HG03439 (cell line): ENCODE results near the gene ONECUT2.
A peak's percentile ranks its signal among the peaks of the same experiment; 100 is the strongest.
"Not testable (repeated sequence)": the region's sequence is repeated elsewhere in the genome, so short reads cannot be mapped to it uniquely, and the experiment has no call there.

ENCODE experiments used
- ATAC-seq: cut with Tn5 transposase; IDR thresholded peaks from one replicate; pipeline ENCODE4 v1.9.1; 2021; ENCODE audit warnings: mild to moderate bottlenecking, moderate library complexity; ENCODE audit not compliant: unreplicated experiment

The ONECUT2 gene

DNA sequence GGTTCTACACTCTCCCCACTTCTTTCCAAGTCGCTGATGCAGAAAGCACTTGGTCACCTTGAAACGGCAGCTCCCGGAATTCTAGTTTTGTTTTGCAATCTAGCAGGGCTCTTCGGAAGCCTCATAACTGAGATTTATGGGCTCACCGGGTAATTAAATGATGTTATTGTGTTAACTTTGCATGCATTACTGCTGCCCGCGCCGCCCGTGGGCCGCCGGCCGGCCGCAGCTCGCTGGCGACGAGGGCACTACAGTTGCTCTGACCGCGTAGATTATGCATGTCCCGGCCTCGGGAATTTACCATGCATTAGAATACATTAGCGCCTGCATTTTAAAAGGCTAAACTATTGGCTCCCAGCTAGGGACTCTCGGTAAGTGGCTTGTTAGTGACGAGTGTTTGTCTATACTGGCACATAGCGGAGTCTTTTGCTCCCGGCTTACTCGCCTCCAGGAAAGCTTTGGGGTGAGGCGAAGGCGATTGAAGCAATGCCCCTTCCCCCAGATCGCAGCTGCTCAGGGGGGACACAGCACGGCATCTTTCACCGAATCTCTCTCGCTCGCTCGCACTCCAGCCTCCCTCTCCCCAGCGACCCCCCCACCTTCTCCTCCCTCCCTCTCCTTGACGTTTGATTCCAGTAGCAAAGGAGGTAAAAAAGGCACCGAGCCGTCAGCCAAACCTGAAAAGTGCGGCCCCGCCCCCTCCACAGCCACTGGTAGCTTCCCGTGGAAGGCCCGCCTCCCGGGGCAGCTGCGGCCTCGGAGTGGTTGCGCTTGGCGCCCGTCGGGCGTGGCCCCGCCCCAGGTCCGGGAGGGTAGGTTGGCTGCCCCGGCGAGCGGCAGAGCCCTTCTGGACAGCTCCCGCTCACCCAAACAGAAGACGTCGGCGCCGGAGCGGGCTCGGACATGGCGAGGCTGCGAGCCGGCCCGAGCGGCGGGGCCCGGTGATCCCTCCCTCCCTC lies at the start of gene ONECUT2:
Gene ONECUT2, plus strand, starts transcription at position 839 of the 959 bp plus-strand sequence. CDS start 343 bp downstream, outside the sequence.
- ATAC-seq: peak; percentile 93

DNA sequence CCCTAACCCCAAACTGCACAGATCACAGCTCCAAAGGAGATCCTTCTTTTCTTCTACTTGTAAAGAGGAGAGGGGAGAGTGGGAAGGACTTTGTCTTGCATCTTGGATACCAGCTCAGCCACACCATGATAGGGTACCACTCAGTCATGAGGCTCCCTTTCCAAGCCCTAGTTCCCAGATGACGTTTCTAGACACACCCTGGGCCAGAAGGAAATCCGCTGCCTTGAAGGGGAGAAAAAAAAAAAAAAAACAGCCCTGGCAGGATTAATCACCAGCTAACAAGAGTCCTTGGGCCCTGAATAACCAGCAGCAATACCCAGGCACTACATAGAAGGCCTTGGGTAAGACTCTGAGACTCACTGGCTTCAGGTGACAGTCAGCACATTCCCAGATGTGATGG lies 45.9 kb upstream of the ONECUT2 start:
- no peak for ATAC-seq

DNA sequence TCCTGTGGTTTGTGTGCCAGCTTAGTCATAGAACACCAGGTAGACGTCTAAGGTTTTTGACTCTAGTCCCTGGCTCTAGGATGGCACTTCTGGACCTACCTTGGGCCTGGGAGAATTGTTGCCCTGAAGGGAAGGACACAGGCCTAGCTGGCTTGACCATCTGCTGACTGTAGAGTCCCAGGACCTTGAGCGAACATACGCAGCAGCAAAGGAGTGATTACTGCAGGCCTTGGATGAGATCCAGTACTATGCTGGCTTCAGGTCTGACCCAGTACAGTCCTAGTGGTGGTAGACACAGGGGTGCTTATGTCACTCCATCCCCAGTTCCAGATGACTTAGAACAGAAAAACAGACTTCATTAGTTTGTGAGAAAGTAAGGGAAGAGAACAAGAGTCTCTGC lies 45.1 kb upstream of the ONECUT2 start:
- ATAC-seq: no peak

DNA sequence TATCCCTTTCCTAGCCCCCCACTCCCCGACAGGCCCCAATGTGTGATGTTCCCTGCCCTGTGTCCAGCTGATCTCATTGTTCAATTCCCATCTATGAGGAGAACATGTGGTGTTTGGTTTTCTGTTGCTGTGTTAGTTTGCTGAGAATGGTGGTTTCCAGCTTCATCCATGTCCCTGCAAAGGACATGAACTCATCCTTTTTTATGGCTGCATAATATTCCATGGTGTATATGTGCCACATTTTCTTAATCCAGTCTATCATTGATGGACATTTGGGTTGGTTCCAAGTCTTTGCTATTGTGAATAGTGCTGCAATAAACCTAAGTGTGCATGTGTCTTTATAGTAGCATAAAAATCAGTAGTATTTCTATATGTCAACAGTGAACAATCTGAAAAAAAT lies 40.4 kb upstream of the ONECUT2 start:
- ATAC-seq: not testable (repeated sequence)

DNA sequence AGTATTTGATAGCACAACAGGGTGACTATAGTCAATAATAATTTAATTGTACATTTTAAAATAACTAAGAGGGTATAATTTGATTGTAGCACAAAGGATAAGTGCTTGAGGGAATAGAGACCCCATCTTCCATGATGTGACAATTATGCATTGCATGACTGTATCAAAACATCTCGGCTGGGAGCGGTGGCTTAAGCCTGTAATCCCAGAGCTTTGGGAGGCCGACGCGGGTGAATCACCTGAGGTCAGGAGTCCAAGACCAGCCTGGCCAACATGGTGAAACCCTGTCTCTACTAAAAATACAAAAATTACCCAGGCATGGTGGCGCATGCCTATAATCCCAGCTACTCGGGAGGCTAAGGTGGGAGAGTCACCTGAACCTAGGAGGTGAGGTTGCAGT lies 38.3 kb upstream of the ONECUT2 start:
- not testable (repeated sequence) for ATAC-seq

DNA sequence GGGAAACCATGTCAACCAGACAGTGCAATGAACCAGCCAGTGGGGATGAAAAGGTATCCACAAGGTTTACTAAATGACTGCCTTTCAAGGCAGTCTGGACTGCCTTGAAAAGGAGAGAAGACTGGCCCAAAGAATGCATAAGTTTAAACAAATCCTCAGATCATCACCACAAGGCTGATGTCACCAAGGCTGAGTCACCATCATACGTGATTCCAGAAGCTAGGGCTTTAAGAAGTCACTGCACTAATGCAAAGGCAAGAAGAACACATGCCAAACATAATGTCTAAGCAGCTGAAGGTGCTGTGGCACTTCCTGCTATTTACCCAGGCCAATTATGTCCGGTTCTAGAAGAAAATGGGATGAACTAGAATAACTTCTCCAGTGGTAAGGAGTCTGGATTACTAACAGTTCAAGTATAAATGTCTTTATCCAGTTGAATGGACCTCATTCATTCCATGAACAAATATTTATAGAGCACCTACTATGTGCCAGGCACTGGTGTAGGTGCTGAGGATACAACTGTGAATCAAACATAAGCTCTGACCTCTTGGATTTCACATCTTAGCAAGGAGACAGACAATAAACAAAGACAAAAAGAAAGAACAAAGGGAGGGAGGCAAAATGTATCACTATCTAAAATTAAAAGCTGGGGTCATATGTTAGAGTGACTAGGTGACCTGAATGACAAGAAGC lies 37.6 kb upstream of the ONECUT2 start:
- no peak for ATAC-seq

DNA sequence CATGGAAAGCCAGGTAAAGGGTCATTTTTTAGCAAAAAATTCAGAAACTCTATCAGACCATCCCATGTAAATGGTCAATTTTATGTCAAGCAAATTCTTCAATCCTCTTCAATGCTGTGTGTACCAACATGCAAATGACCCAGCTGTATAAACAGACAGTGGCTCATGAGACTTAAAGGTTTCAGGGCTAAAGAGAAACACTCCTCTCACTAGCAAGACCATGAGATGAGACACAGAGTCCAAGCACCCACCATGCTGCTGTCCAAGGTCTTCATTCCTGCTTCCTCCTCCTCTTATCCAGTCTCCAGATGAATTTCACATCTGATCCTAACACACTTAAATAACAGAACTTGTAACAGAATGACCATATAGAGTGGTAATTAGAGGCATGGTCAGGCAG lies 30.8 kb upstream of the ONECUT2 start:
- ATAC-seq: no peak

DNA sequence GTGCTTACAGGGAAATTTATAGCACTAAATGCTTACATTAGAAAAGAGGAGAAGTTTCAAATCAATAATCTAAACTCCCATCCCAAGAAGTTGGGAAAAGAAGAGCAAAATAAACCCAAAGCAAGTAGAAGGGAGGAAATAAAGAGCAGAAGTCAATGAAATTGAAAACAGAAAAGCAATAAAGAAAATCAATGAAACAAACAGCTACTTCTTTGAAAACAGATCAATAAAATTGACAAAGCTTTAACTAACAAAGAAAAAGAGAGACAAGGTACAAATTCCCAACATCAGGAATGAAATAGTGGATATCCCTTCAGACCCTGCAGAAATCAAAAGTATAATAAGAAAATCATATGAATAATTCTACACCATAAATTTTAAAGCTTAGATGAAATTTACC lies 25.5 kb upstream of the ONECUT2 start:
- ATAC-seq: no peak

DNA sequence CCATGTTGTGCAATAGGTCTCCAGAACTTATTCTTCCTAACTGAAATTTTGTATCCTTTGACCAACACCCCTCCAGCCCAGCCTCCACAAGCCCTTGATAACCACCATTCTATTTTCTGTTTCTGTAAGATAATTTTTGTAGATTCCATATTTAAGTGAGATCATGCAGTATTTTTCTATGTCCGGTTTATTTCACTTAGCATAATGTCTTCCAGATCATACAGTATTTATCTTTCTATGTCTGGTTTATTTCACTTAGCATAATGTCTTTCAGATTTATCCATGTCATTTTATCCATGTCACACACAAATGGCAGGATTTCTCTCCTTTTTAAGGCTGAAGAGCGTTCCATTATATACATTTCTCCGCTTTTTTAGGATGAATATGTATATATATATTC lies 24.4 kb upstream of the ONECUT2 start:
- no peak for ATAC-seq

DNA sequence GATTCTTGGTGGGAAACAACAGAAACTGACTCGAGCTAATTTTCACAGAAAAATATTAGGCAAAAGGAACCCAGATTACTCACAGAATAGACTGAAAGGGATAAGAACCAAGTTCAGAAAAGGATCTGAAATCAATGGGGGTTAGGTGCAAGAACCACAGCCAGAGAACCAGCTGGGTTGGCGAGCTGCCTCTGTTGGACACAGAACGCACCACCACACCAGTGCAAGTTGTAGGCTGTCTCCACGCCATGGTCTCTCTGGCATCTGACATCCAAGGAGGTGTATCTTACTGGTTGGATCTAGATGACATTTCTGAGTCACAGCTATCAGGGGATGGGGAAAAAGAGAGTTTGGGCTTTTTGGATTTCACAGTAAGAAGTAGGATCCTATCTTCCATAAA lies 18.6 kb upstream of the ONECUT2 start:
- ATAC-seq: no peak

DNA sequence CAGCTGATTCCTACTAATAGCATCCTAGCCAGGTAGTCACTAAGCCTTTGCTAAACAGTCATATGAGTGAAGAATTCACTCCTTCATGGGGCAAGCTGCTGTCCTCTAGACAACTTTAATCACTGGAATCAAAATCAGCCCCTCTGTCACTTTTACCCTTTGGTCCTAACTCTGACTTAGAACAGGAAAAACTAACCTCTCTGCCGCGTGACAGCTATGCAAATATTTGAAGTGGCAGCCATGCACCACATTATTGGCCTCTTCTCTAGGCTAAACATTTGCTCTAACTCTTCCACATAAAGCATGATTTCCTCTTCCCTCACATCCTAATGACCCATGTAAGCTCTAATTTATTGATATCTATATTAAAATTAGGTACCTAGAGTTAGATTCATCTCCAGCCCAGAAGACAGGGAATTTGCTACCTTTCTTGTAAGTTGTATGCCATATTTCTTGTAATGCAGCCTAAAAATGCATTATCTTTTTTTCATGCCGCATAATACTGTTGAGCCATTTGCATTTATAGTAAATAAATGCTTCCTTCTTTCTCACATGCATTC lies 12.8 kb upstream of the ONECUT2 start:
- ATAC-seq: no peak

DNA sequence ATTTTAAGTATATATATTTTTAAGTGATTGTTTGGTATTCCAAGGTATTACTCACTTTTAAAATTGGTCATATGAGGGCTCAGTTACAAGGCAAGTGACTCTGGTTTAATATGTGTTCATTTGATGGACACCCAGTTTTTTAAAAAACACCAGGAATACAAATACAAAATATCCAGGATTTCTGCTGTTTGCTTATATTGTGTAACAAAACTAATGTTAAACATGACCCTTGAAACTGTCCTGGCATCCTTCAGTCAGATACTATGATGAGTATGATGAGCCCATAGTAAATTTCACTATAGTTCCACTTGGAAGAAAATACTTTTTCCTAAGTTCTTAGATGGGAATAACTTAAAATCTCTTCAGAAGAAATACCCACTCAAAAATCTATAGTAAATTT lies 11.4 kb upstream of the ONECUT2 start:
- ATAC-seq: no peak

DNA sequence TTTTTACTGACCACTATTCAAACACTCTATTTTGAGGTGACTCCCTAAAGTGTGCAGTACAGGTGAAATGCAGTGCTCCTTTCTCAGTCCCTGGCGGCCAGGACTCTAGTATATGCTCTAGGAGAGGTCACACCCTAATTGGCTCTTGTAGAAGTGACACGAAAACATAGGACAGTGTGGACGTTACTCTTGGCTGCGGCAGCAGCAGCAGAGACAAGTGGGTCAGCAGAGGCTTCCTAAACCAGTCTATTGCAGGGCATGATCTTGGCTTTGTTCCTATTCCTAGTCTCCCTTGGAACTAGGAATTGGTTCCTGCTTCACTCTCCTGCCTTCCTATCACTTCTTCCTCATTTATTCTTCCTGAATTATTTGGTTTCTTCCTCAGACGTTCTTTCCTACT lies 10.1 kb upstream of the ONECUT2 start:
- ATAC-seq: no peak

DNA sequence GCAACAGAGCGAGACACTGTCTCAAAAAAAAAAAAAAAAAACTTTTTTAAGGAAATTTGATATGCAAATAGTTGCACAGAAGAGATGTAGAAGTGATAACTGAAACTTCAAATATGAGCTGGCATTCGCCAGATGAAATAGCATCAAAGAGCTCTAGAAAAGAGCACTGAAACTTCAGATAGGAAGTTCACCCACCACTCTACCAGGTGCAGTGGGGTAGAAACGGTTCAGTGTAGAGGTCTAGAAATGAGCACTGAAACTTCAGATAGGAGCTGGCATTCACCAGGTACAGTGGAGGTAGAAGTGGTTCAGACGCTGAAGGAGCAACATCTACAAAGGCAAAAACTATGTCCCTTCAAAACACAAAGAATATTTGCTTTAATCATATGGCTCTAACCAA lies 9.0 kb upstream of the ONECUT2 start:
- ATAC-seq: no peak

DNA sequence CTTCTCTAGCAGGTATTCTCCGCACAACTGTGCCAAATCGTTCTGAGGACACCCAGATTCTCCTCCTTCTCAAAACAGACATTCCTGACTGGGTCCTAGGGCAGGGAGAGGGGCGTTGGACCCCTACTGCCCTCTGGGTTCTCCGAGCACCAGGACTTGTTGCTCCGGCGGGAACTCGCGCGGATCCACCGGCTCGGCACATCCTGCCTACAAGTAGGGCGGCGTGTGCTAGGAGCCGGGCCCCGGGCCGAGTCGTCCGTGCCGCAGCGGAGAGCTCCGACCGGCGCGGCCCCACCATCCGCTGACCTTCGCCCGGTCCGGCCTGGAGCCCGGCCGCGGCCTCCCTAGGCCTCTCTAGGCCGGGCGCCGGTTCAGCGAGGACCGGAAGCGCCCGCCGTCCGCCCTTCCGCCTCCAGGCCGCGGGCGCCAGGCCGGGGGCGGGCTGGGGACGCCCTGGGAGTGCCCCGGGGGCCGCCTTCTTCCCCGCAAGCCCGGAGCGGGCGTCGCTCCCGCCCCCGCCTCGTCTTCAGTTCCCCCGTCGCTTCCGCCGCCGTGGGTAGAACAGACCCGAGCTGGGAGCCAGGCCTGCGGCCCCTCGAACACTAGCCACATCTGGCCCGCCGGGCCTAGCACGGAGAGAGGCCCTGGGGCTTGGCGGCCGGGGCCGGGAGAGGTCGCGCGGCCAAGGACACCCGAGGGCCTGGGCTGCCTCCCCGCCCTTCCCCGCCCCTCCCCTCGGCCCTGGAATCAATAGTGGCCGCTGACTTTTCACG lies 7.6 kb upstream of the ONECUT2 start:
- ATAC-seq: no peak

DNA sequence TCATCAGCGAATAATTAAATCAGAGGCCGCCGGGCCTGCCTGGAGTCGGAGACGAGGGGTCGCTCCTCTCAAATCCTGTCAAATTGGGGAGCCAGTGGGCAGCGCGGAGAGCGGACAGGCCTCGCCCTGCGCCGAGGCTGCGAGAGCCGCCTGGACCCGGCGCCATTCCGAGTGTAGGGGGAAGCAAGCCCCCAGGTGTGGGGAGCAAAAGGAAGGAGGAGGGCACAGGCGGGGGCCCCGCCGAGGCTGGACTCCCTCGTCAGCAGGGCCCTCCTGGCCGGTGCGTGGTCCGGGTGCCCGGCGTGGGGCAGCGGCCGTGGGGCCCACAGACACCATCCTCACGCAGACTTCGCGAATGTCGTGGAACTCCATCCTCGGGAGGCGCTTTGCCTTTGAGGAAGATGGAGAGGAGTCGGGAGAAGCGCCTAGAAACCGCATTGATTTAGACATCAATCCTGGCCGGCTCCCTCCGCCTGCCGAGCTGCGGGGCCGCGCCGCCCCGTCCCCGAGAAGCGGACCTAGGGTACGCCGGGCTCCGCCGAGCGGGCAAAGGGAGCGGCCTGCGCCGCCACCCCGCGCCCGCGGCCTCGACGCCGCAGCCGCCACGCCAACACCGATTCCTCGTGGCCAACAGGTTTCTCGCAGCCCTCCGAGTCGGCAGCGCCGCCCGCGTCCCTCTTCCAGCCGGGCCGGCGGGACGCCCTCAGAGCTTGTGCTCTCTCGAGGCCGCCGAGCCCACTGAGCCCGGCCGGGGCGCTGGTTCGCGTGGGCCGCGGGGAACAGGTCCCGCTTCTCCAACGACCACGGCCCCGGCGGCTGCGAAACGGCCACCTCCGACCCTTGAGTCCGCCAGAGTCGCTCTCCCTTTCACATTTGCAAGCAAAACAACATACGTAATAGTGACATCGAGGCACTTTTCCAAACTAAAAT lies 6.7 kb upstream of the ONECUT2 start:
- ATAC-seq: no peak

DNA sequence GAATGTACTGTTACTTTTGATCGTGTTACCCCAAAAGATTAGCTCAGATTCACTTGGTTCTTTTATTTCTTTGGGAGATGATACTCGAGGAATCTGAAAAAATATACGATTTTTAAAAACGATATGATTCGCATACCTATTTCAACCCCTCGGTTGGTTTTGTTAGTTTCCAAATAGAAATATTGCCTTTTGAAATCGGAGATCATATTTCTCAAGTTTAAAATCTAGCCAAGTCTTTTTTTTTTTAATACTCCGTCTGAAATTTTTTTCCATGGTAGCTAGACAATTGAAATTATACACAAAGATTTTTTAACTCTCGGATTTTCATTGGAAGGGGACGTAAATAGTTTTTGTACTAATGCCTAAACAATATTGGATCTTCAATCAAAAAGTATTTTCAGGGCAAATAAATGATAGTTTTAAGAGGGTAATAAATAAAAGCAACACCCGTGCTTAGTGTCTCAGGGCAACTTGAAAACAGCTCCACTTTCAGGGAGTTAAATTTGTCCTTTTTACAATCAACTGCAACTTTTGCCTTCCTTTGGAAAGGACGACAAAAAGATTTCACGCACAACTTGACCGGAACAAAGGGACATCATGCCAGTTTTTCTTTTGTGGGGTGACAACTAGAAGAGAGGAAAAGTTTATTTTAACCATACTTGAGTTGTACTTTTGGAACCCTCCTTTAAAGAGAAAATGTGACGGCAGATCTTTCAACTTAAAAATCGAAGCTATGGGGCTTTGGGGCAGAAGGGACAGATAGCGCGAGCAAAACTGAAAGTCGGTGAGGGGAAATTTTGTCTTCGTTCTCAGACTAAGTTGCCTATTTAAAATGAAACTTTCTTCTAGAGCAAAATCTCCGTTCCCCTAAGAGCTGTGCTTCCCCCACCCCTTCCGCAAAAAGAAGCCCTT lies 5.8 kb upstream of the ONECUT2 start:
- no peak for ATAC-seq

DNA sequence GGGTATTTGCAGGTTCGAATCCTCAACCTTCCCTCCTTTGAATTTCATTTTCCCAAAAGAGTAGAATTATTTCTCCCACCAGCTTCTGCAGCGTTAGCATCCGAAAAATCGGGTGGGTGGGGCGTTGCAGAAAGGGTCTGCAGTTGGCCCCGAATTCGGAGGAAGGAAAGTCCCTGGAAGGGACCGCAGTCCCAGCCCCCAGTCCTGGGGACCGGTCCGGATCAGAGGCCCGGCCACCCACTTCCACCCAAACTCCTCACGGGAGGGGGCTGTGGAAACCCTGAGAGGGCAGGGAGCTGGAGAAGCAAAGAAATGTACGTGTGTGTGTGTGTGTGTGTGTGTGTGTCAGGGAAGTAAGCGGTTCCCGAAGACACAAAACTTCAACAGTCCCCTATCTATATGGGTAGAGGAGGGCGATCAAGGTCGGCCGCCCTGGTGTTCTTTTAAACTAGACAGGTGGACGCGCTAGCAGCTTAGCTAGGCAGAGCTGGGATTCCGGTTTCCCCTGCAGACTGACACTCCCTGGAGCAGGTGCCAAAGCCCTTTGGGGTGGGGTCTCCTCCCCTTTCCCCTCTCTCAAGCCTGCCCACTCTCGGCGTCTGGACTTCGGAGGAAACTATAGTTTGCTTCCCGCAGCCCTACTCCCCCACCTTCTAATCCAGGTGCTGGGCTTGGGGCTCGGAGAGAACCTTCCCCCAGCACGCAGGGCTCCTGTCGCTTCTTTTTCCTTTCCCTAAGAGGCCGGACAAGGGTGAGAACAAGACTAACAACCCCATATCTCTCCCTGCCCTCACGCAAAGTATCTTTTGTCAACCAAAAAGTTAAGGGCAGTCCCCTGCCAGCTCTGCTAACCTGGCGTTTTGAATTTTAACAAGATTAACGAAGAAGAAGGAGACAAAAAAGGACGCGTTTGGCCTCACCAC lies 4.8 kb upstream of the ONECUT2 start:
- no peak for ATAC-seq
